Measurements from ENCODE around the gene DOK6.

DNA sequence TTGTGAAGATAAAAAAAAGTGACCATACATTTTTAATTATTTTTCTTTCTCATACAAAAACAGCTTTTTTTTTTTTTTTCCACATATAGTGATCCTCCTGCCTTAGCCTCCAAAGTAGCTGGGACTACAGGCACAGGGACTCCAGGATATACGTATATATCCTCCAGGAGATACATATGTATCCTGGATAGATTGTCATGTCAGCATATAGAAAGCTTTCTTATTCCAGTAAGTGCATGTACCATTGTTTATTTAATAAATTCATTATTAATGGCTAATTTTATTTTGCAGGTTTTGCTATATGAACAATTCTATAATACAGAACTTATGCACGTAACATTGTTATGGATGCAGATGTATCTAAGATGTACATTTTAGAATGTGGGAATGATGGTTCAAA is 138.7 kb downstream of the DOK6 start:
- TF ChIP-seq, protein P1, sequence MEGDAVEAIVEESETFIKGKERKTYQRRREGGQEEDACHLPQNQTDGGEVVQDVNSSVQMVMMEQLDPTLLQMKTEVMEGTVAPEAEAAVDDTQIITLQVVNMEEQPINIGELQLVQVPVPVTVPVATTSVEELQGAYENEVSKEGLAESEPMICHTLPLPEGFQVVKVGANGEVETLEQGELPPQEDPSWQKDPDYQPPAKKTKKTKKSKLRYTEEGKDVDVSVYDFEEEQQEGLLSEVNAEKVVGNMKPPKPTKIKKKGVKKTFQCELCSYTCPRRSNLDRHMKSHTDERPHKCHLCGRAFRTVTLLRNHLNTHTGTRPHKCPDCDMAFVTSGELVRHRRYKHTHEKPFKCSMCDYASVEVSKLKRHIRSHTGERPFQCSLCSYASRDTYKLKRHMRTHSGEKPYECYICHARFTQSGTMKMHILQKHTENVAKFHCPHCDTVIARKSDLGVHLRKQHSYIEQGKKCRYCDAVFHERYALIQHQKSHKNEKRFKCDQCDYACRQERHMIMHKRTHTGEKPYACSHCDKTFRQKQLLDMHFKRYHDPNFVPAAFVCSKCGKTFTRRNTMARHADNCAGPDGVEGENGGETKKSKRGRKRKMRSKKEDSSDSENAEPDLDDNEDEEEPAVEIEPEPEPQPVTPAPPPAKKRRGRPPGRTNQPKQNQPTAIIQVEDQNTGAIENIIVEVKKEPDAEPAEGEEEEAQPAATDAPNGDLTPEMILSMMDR (IDR thresholded peaks at IDR 0.05; ENCODE audit: low read depth, low read length), result no peak
- TF ChIP-seq EZH2phosphoT487 (IDR thresholded peaks at IDR 0.05; ENCODE audit: low read depth), result no peak

All from OCI-LY3 (cell line).